ENCODE data around the gene MCTP1. TPM values are rescaled to one million over a fixed set of nuclear protein-coding genes. Genes with fewer than 3 reads are reported as not detected.
"Not testable (repeated sequence)": the region's sequence is repeated elsewhere in the genome, so short reads cannot be mapped to it uniquely, and the experiment has no call there.

The MCTP1 gene
- total RNA-seq, 2 experiments from 2014 or later: 1.6 TPM

- Mint-ChIP-seq H3K9me3 (no peaks in the 10 kb centered on the region), H3K27me3 (no peaks in the 10 kb centered on the region), H3K4me1 (no peaks in the 10 kb centered on the region), H3K27ac (no peak overlapping the region), H3K4me3 (no peak overlapping the region), H3K36me3 (no peaks in the 10 kb centered on the region)
- ATAC-seq (ENCODE audit: low read depth) (no peak), DNase-seq (no peak)
- POLR2A ChIA-PET: no interaction called here
These were observed 132.4 kb downstream of the MCTP1 start for GRCh38 chr5:95152535-95152934.

GRCh38 chr5:95152131-95152530 lies 132.8 kb downstream of the MCTP1 start:
- no peak for DNase-seq
- H3K4me1 Mint-ChIP-seq: no peaks in the 10 kb centered on the region
- no peak overlapping the region for H3K27ac Mint-ChIP-seq
- POLR2A ChIA-PET: no interaction called here
- H3K4me3 Mint-ChIP-seq: no peak overlapping the region
- ATAC-seq (ENCODE audit: low read depth): no peak
- no peaks in the 10 kb centered on the region for H3K36me3 Mint-ChIP-seq
- H3K9me3 Mint-ChIP-seq: no peaks in the 10 kb centered on the region
- H3K27me3 Mint-ChIP-seq: no peaks in the 10 kb centered on the region

- no peaks in the 10 kb centered on the region for H3K27me3 Mint-ChIP-seq
- DNase-seq (no peak), ATAC-seq (ENCODE audit: low read depth) (no peak)
- H3K36me3 Mint-ChIP-seq: no peaks in the 10 kb centered on the region
- POLR2A ChIA-PET: no interaction called here
- no peak overlapping the region for H3K27ac Mint-ChIP-seq
- no peaks in the 10 kb centered on the region for H3K9me3 Mint-ChIP-seq
- H3K4me3 Mint-ChIP-seq: no peak overlapping the region
- H3K4me1 Mint-ChIP-seq: no peaks in the 10 kb centered on the region
These were observed 133.2 kb downstream of the MCTP1 start for GRCh38 chr5:95151694-95152093.

- no peak for ATAC-seq (ENCODE audit: low read depth)
- no peaks in the 10 kb centered on the region for H3K9me3 Mint-ChIP-seq
- H3K36me3 Mint-ChIP-seq: no peaks in the 10 kb centered on the region
- H3K4me3 Mint-ChIP-seq: no peak overlapping the region
- H3K27me3 Mint-ChIP-seq: peaks cover 2% of the 10 kb centered on the region
- DNase-seq: no peak
- no peaks in the 10 kb centered on the region for H3K4me1 Mint-ChIP-seq
- H3K27ac Mint-ChIP-seq: no peak overlapping the region
- POLR2A ChIA-PET: no interaction called here
These were observed 135.5 kb downstream of the MCTP1 start for GRCh38 chr5:95149387-95149786.

GRCh38 chr5:95148453-95148852 lies 136.4 kb downstream of the MCTP1 start:
- Mint-ChIP-seq H3K4me3 (no peak overlapping the region), H3K27ac (no peak overlapping the region), H3K4me1 (no peaks in the 10 kb centered on the region), H3K9me3 (no peaks in the 10 kb centered on the region), H3K27me3 (peaks cover 2% of the 10 kb centered on the region), H3K36me3 (no peaks in the 10 kb centered on the region)
- DNase-seq (no peak), ATAC-seq (ENCODE audit: low read depth) (no peak)
- POLR2A ChIA-PET: no interaction called here

GRCh38 chr5:95143858-95144257 lies 141.0 kb downstream of the MCTP1 start:
- H3K9me3 Mint-ChIP-seq; H3K27me3 Mint-ChIP-seq; DNase-seq; H3K36me3 Mint-ChIP-seq; H3K27ac Mint-ChIP-seq; ATAC-seq (ENCODE audit: low read depth); POLR2A ChIA-PET; H3K4me3 Mint-ChIP-seq; H3K4me1 Mint-ChIP-seq: not testable (repeated sequence)

- DNase-seq (no peak), ATAC-seq (ENCODE audit: low read depth) (no peak)
- POLR2A ChIA-PET: no interaction called here
- Mint-ChIP-seq H3K27me3 (peaks cover 2% of the 10 kb centered on the region), H3K4me3 (no peak overlapping the region), H3K4me1 (no peaks in the 10 kb centered on the region), H3K27ac (no peak overlapping the region), H3K36me3 (no peaks in the 10 kb centered on the region), H3K9me3 (no peaks in the 10 kb centered on the region)
These were observed 142.7 kb downstream of the MCTP1 start for GRCh38 chr5:95142145-95142544.

- no peaks in the 10 kb centered on the region for H3K9me3 Mint-ChIP-seq
- POLR2A ChIA-PET: no interaction called here
- peaks cover 4% of the 10 kb centered on the region for H3K27me3 Mint-ChIP-seq
- H3K27ac Mint-ChIP-seq: no peak overlapping the region
- no peaks in the 10 kb centered on the region for H3K36me3 Mint-ChIP-seq
- no peak overlapping the region for H3K4me3 Mint-ChIP-seq
- DNase-seq (no peak), ATAC-seq (ENCODE audit: low read depth) (no peak)
- H3K4me1 Mint-ChIP-seq: no peaks in the 10 kb centered on the region
These were observed 143.8 kb downstream of the MCTP1 start for GRCh38 chr5:95141141-95141540.

GRCh38 chr5:95134326-95134725 lies 150.6 kb downstream of the MCTP1 start:
- ATAC-seq (ENCODE audit: low read depth) (no peak), DNase-seq (no peak)
- H3K9me3 Mint-ChIP-seq: peaks cover 3% of the 10 kb centered on the region
- no peaks in the 10 kb centered on the region for H3K36me3 Mint-ChIP-seq
- POLR2A ChIA-PET: no interaction called here
- H3K4me1 Mint-ChIP-seq: no peaks in the 10 kb centered on the region
- peaks cover 2% of the 10 kb centered on the region for H3K27me3 Mint-ChIP-seq
- no peak overlapping the region for H3K27ac Mint-ChIP-seq
- H3K4me3 Mint-ChIP-seq: no peak overlapping the region

GRCh38 chr5:95132096-95132495 lies 152.8 kb downstream of the MCTP1 start:
- Mint-ChIP-seq H3K4me3 (no peak overlapping the region), H3K9me3 (peaks cover 3% of the 10 kb centered on the region), H3K27ac (no peak overlapping the region), H3K4me1 (no peaks in the 10 kb centered on the region), H3K36me3 (no peaks in the 10 kb centered on the region), H3K27me3 (peaks cover 2% of the 10 kb centered on the region)
- DNase-seq (no peak), ATAC-seq (ENCODE audit: low read depth) (no peak)
- POLR2A ChIA-PET: no interaction called here

GRCh38 chr5:95130941-95131340 lies 154.0 kb downstream of the MCTP1 start:
- no peak for ATAC-seq (ENCODE audit: low read depth)
- Mint-ChIP-seq H3K27me3 (no peaks in the 10 kb centered on the region), H3K36me3 (no peaks in the 10 kb centered on the region)

GRCh38 chr5:95124731-95125130 lies 160.2 kb downstream of the MCTP1 start:
- no peaks in the 10 kb centered on the region for H3K36me3 Mint-ChIP-seq
- DNase-seq: no peak
- no peak overlapping the region for H3K4me3 Mint-ChIP-seq
- no peaks in the 10 kb centered on the region for H3K4me1 Mint-ChIP-seq
- H3K27me3 Mint-ChIP-seq: no peaks in the 10 kb centered on the region
- H3K9me3 Mint-ChIP-seq: no peaks in the 10 kb centered on the region
- POLR2A ChIA-PET: no interaction called here
- ATAC-seq (ENCODE audit: low read depth): no peak
- no peak overlapping the region for H3K27ac Mint-ChIP-seq

More at GRCh38 chr5:95130941-95131340, 154.0 kb downstream of the MCTP1 start:
- peaks cover 3% of the 10 kb centered on the region for H3K9me3 Mint-ChIP-seq
- POLR2A ChIA-PET: no interaction called here
- no peaks in the 10 kb centered on the region for H3K4me1 Mint-ChIP-seq
- H3K4me3 Mint-ChIP-seq: no peak overlapping the region
- DNase-seq: no peak
- no peak overlapping the region for H3K27ac Mint-ChIP-seq

GRCh38 chr5:95124101-95124500 lies 160.8 kb downstream of the MCTP1 start:
- Mint-ChIP-seq H3K36me3 (no peaks in the 10 kb centered on the region), H3K4me1 (no peaks in the 10 kb centered on the region), H3K9me3 (no peaks in the 10 kb centered on the region), H3K27me3 (no peaks in the 10 kb centered on the region), H3K27ac (no peak overlapping the region), H3K4me3 (no peak overlapping the region)
- ATAC-seq (ENCODE audit: low read depth) (no peak), DNase-seq (no peak)
- POLR2A ChIA-PET: no interaction called here

- Mint-ChIP-seq H3K27ac (no peak overlapping the region), H3K4me1 (no peaks in the 10 kb centered on the region), H3K36me3 (no peaks in the 10 kb centered on the region), H3K9me3 (no peaks in the 10 kb centered on the region), H3K27me3 (peaks cover 3% of the 10 kb centered on the region), H3K4me3 (no peak overlapping the region)
- ATAC-seq (ENCODE audit: low read depth): no peak
- DNase-seq: no peak
- POLR2A ChIA-PET: no interaction called here
These were observed 170.0 kb downstream of the MCTP1 start for GRCh38 chr5:95114902-95115301.

GRCh38 chr5:95114305-95114704 lies 170.6 kb downstream of the MCTP1 start:
- Mint-ChIP-seq H3K4me1 (no peaks in the 10 kb centered on the region), H3K9me3 (no peaks in the 10 kb centered on the region)

More at GRCh38 chr5:95114305-95114704, 170.6 kb downstream of the MCTP1 start:
- H3K27ac Mint-ChIP-seq: no peak overlapping the region
- POLR2A ChIA-PET: no interaction called here
- ATAC-seq (ENCODE audit: low read depth) (no peak), DNase-seq (no peak)
- H3K36me3 Mint-ChIP-seq: no peaks in the 10 kb centered on the region
- H3K4me3 Mint-ChIP-seq: no peak overlapping the region
- H3K27me3 Mint-ChIP-seq: peaks cover 3% of the 10 kb centered on the region
